Activated T-helper 17 cell treated with anti-CD3 and anti-CD28 coated beads, Interleukin-2, amount 50 U/mL, for 72 hours (primary cell): Measurements from ENCODE around the gene MAP3K9. TPM values are rescaled to one million over a fixed set of nuclear protein-coding genes. Genes with fewer than 3 reads are reported as not detected.

Experiments used
- ATAC-seq: fragments of 150-1000 bp; cut with Tn5 transposase; replicated peaks from 2 replicates; pipeline ENCODE4 v1.10.0; 2021; ENCODE audit warnings: mild to moderate bottlenecking, moderate library complexity
- H3K27ac Mint-ChIP-seq: one replicate; pipeline ENCODE4 v1.8.0; 2022; ENCODE audit warnings: mixed read lengths
- H3K27me3 Mint-ChIP-seq: one replicate; pipeline ENCODE4 v1.8.0; 2022; ENCODE audit warnings: mixed read lengths
- H3K36me3 Mint-ChIP-seq: one replicate; pipeline ENCODE4 v1.8.0; 2022; ENCODE audit warnings: low read depth, mild to moderate bottlenecking, mixed read lengths
- H3K4me1 Mint-ChIP-seq: one replicate; pipeline ENCODE4 v1.8.0; 2022; ENCODE audit warnings: mixed read lengths
- H3K4me3 Mint-ChIP-seq: one replicate; pipeline ENCODE4 v1.8.0; 2022; ENCODE audit warnings: mild to moderate bottlenecking, mixed read lengths
- H3K9me3 Mint-ChIP-seq: one replicate; pipeline ENCODE4 v1.8.0; 2022; ENCODE audit warnings: mixed read lengths
- total RNA-seq, 2 donors: library from RNA; stranded (reverse); gene quantifications; one replicate each; pipeline ENCODE4 v1.2.3, GENCODE V29; 2022

The MAP3K9 gene
- total RNA-seq, 2 donors from 2014 or later = 6.8 to 10.5 TPM

- Mint-ChIP-seq H3K36me3 (peaks cover 35% of the 10 kb centered on the region), H3K27me3 (no peaks in the 10 kb centered on the region), H3K4me3 (no peak overlapping the region), H3K27ac (no peak overlapping the region), H3K4me1 (no peaks in the 10 kb centered on the region), H3K9me3 (no peaks in the 10 kb centered on the region)
- no peak for ATAC-seq
Observed at GRCh38 chr14:70742316-70742715, 67.0 kb downstream of the MAP3K9 start.

- H3K36me3 Mint-ChIP-seq = peaks cover 34% of the 10 kb centered on the region
- no peaks in the 10 kb centered on the region for H3K4me1 Mint-ChIP-seq
- H3K9me3 Mint-ChIP-seq = no peaks in the 10 kb centered on the region
- H3K27ac Mint-ChIP-seq = no peak overlapping the region
- no peaks in the 10 kb centered on the region for H3K27me3 Mint-ChIP-seq
- no peak overlapping the region for H3K4me3 Mint-ChIP-seq
- ATAC-seq = no peak
Observed at GRCh38 chr14:70741482-70741881, 67.8 kb downstream of the MAP3K9 start.

- Mint-ChIP-seq H3K4me1 (no peaks in the 10 kb centered on the region), H3K9me3 (no peaks in the 10 kb centered on the region), H3K36me3 (peaks cover 33% of the 10 kb centered on the region), H3K27ac (no peak overlapping the region), H3K27me3 (no peaks in the 10 kb centered on the region), H3K4me3 (no peak overlapping the region)
- no peak for ATAC-seq
Observed at GRCh38 chr14:70735043-70735442, 74.3 kb downstream of the MAP3K9 start.

GRCh38 chr14:70731447-70732239 lies 77.7 kb downstream of the MAP3K9 start:
- H3K36me3 Mint-ChIP-seq = peaks cover 9% of the 10 kb centered on the region
- no peak for ATAC-seq
- no peak overlapping the region for H3K4me3 Mint-ChIP-seq
- H3K4me1 Mint-ChIP-seq = no peaks in the 10 kb centered on the region
- H3K27me3 Mint-ChIP-seq = no peaks in the 10 kb centered on the region
- H3K27ac Mint-ChIP-seq = no peak overlapping the region
- H3K9me3 Mint-ChIP-seq = no peaks in the 10 kb centered on the region

DNA sequence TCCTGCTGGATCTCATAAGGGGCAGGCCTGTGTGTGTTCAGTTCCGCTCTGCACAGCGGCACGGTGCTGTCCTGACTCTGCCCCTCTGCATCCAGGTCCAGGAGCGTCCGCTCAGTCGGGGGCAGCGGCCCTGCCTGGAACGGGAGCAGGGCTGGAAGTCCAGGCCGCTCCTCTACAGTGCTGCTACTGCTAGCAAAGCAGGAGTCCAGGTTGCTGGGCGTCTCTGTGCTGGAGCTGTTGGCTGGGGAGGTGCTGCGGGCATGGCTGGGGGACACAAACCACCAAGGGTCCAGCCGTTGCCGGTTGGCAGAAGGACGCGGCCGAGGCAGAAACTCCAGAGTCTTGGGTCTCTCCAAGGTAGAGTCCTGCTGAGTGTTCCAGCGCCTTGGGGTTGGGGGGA lies 78.9 kb downstream of the MAP3K9 start:
- Mint-ChIP-seq H3K9me3 (no peaks in the 10 kb centered on the region), H3K4me3 (no peak overlapping the region), H3K36me3 (peaks cover 9% of the 10 kb centered on the region), H3K27me3 (no peaks in the 10 kb centered on the region), H3K27ac (no peak overlapping the region), H3K4me1 (no peaks in the 10 kb centered on the region)
- ATAC-seq = no peak

- ATAC-seq = no peak
- Mint-ChIP-seq H3K9me3 (no peaks in the 10 kb centered on the region), H3K27me3 (no peaks in the 10 kb centered on the region), H3K27ac (no peak overlapping the region), H3K4me1 (no peaks in the 10 kb centered on the region), H3K4me3 (no peak overlapping the region), H3K36me3 (no peaks in the 10 kb centered on the region)
Observed at GRCh38 chr14:70726651-70727375, 82.5 kb downstream of the MAP3K9 start.

- no peaks in the 10 kb centered on the region for H3K36me3 Mint-ChIP-seq
- H3K4me1 Mint-ChIP-seq = no peaks in the 10 kb centered on the region
- no peak overlapping the region for H3K27ac Mint-ChIP-seq
- no peaks in the 10 kb centered on the region for H3K27me3 Mint-ChIP-seq
- H3K9me3 Mint-ChIP-seq = no peaks in the 10 kb centered on the region
- no peak overlapping the region for H3K4me3 Mint-ChIP-seq
- ATAC-seq = no peak
Observed at GRCh38 chr14:70724944-70725343, 84.4 kb downstream of the MAP3K9 start.

GRCh38 chr14:70724110-70724509 lies 85.2 kb downstream of the MAP3K9 start:
- Mint-ChIP-seq H3K4me3 (no peak overlapping the region), H3K4me1 (no peaks in the 10 kb centered on the region), H3K27me3 (no peaks in the 10 kb centered on the region), H3K27ac (no peak overlapping the region), H3K36me3 (no peaks in the 10 kb centered on the region), H3K9me3 (no peaks in the 10 kb centered on the region)
- ATAC-seq = no peak

GRCh38 chr14:70723276-70723675 lies 86.0 kb downstream of the MAP3K9 start:
- Mint-ChIP-seq H3K4me3 (no peak overlapping the region), H3K27me3 (no peaks in the 10 kb centered on the region)

GRCh38 chr14:70722418-70722817 lies 86.9 kb downstream of the MAP3K9 start:
- Mint-ChIP-seq H3K4me3 (no peak overlapping the region), H3K9me3 (no peaks in the 10 kb centered on the region), H3K4me1 (no peaks in the 10 kb centered on the region), H3K36me3 (no peaks in the 10 kb centered on the region), H3K27ac (peak overlapping the region; percentile 7), H3K27me3 (no peaks in the 10 kb centered on the region)
- ATAC-seq = no peak

More at GRCh38 chr14:70723276-70723675, 86.0 kb downstream of the MAP3K9 start:
- no peak for ATAC-seq
- H3K27ac Mint-ChIP-seq = peak overlapping the region; percentile 7
- no peaks in the 10 kb centered on the region for H3K4me1 Mint-ChIP-seq
- H3K36me3 Mint-ChIP-seq = no peaks in the 10 kb centered on the region
- no peaks in the 10 kb centered on the region for H3K9me3 Mint-ChIP-seq

DNA sequence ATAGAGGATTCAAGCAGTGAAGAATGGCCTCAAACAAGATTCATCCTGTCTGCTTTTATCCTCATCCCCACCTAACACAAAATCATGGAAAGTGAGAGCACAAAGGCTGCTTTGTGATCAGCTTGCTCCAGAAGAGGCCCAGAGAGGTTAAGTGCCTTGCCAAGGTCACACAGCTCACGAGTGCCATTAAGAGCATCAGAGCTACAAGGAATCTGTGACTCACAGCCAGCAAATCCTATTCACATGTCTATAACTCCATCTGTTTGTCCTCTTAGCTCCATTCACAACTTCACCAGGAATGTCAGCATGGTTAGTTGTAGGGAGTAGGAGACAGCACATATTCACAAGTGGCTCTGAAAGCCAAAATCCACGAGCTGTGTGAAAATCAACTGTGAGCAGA lies 87.8 kb downstream of the MAP3K9 start:
- Mint-ChIP-seq H3K27ac (no peak overlapping the region), H3K9me3 (no peaks in the 10 kb centered on the region), H3K36me3 (no peaks in the 10 kb centered on the region), H3K4me3 (no peak overlapping the region), H3K4me1 (no peaks in the 10 kb centered on the region), H3K27me3 (no peaks in the 10 kb centered on the region)
- no peak for ATAC-seq

GRCh38 chr14:70718383-70719118 lies 90.8 kb downstream of the MAP3K9 start:
- no peak for ATAC-seq
- peaks cover 3% of the 10 kb centered on the region for H3K27me3 Mint-ChIP-seq
- H3K27ac Mint-ChIP-seq = no peak overlapping the region
- H3K4me3 Mint-ChIP-seq = no peak overlapping the region
- H3K4me1 Mint-ChIP-seq = peaks cover 6% of the 10 kb centered on the region
- H3K9me3 Mint-ChIP-seq = no peaks in the 10 kb centered on the region
- no peaks in the 10 kb centered on the region for H3K36me3 Mint-ChIP-seq

GRCh38 chr14:70716958-70717357 lies 92.4 kb downstream of the MAP3K9 start:
- H3K27me3 Mint-ChIP-seq = peaks cover 3% of the 10 kb centered on the region
- no peak for ATAC-seq
- no peak overlapping the region for H3K4me3 Mint-ChIP-seq
- no peaks in the 10 kb centered on the region for H3K36me3 Mint-ChIP-seq
- no peaks in the 10 kb centered on the region for H3K9me3 Mint-ChIP-seq
- H3K4me1 Mint-ChIP-seq = peaks cover 6% of the 10 kb centered on the region
- no peak overlapping the region for H3K27ac Mint-ChIP-seq

- ATAC-seq = no peak
- Mint-ChIP-seq H3K36me3 (no peaks in the 10 kb centered on the region), H3K4me1 (peaks cover 6% of the 10 kb centered on the region), H3K9me3 (no peaks in the 10 kb centered on the region), H3K27ac (no peak overlapping the region), H3K4me3 (no peak overlapping the region), H3K27me3 (peaks cover 3% of the 10 kb centered on the region)
Observed at GRCh38 chr14:70716483-70716882, 92.8 kb downstream of the MAP3K9 start.
